ENCODE results near the gene C1QBP. TPM values are rescaled to one million over a fixed set of nuclear protein-coding genes. Genes with fewer than 3 reads are reported as not detected.

The C1QBP gene
- total RNA-seq, 1 experiment from 2014 or later, result 308 TPM

- BruUV-seq (replicated peaks), result no TSS peak
- H3K27ac ChIP-seq (ENCODE audit: low read length), result no peak overlapping the region
These were observed 9.6 kb downstream of the C1QBP start for GRCh38 chr17:5429191-5429887.

GRCh38 chr17:5425826-5426225 is 13.1 kb downstream of the C1QBP start:
- intact Hi-C loops (cut with micrococcal nuclease), result no loop called here
- no TSS peak for BruUV-seq (replicated peaks)
- no peak for TF ChIP-seq EZH2phosphoT487 (IDR thresholded peaks at IDR 0.05; ENCODE audit: borderline replicate concordance, low read length)
- TF ChIP-seq CTCF (conservative IDR thresholded peaks at IDR 0.05; ENCODE audit: low read depth, low read length), result no peak
- no peak for TF ChIP-seq EZH2 (IDR thresholded peaks at IDR 0.05; ENCODE audit: low read length, unreplicated experiment)

More at GRCh38 chr17:5429191-5429887, 9.6 kb downstream of the C1QBP start:
- no peak for TF ChIP-seq CTCF (conservative IDR thresholded peaks at IDR 0.05; ENCODE audit: low read depth, low read length)
- no peak for TF ChIP-seq EZH2phosphoT487 (IDR thresholded peaks at IDR 0.05; ENCODE audit: borderline replicate concordance, low read length)
- no peak for TF ChIP-seq EZH2 (IDR thresholded peaks at IDR 0.05; ENCODE audit: low read length, unreplicated experiment)
- intact Hi-C loops (cut with micrococcal nuclease), result no loop called here
- H3K9me3 ChIP-seq (ENCODE audit: low read length), result no peaks in the 10 kb centered on the region
- no peak overlapping the region for H2AFZ ChIP-seq (ENCODE audit: low read length)
- no peaks in the 10 kb centered on the region for H3K4me1 ChIP-seq (ENCODE audit: insufficient read depth, low read length)
- H3K9ac ChIP-seq (ENCODE audit: low read length), result no peak overlapping the region
- peak; percentile 48; the same call in 1 of the 2 replicates for ATAC-seq
- H4K20me1 ChIP-seq (ENCODE audit: low read length), result no peaks in the 10 kb centered on the region
- peaks cover 4% of the 10 kb centered on the region for H3F3A ChIP-seq (ENCODE audit: low read length, unreplicated experiment)
- CTCF ChIA-PET, result no interaction called here
- POLR2A ChIA-PET (ENCODE audit: unreplicated experiment), result no interaction called here
- no peak overlapping the region for H3K4me3 ChIP-seq (ENCODE audit: low read length)
- no peaks in the 10 kb centered on the region for H3K79me2 ChIP-seq (ENCODE audit: low read length)
- DNase-seq, result no peak
- H3K4me2 ChIP-seq (ENCODE audit: low read length), result no peak overlapping the region
- H3K36me3 ChIP-seq (ENCODE audit: low read depth, low read length), result peaks cover 42% of the 10 kb centered on the region
- no peaks in the 10 kb centered on the region for H3K9me2 ChIP-seq (replicated peaks; ENCODE audit: low read length)
- H3K27me3 ChIP-seq (ENCODE audit: low read length), result no peaks in the 10 kb centered on the region

GRCh38 chr17:5424909-5425308 is 14.0 kb downstream of the C1QBP start:
- Histone ChIP-seq H3K4me2 (ENCODE audit: low read length) (no peak overlapping the region), H3K9me2 (replicated peaks; ENCODE audit: low read length) (no peaks in the 10 kb centered on the region), H3K9me3 (ENCODE audit: low read length) (no peaks in the 10 kb centered on the region), H4K20me1 (ENCODE audit: low read length) (no peaks in the 10 kb centered on the region), H3K79me2 (ENCODE audit: low read length) (peaks cover 24% of the 10 kb centered on the region), H3K27me3 (ENCODE audit: low read length) (no peaks in the 10 kb centered on the region), H3K4me1 (ENCODE audit: insufficient read depth, low read length) (peaks cover 20% of the 10 kb centered on the region), H3K9ac (ENCODE audit: low read length) (no peak overlapping the region), H2AFZ (ENCODE audit: low read length) (no peak overlapping the region), H3F3A (ENCODE audit: low read length, unreplicated experiment) (no peaks in the 10 kb centered on the region), H3K27ac (ENCODE audit: low read length) (no peak overlapping the region), H3K36me3 (ENCODE audit: low read depth, low read length) (peaks cover 23% of the 10 kb centered on the region), H3K4me3 (ENCODE audit: low read length) (no peak overlapping the region)
- TF ChIP-seq EZH2phosphoT487 (IDR thresholded peaks at IDR 0.05; ENCODE audit: borderline replicate concordance, low read length) (no peak), CTCF (conservative IDR thresholded peaks at IDR 0.05; ENCODE audit: low read depth, low read length) (no peak), EZH2 (IDR thresholded peaks at IDR 0.05; ENCODE audit: low read length, unreplicated experiment) (no peak)
- CTCF ChIA-PET, result interaction anchor here (1.3 kb wide), 1 partner anchor 14 kb away, joined by 8 read pairs; the partner anchor contains the start of gene C1QBP
- DNase-seq, result no peak
- ATAC-seq, result no peak
- POLR2A ChIA-PET (ENCODE audit: unreplicated experiment), result no interaction called here
- no TSS peak for BruUV-seq (replicated peaks)
- intact Hi-C loops (cut with micrococcal nuclease), result no loop called here

More at GRCh38 chr17:5425826-5426225, 13.1 kb downstream of the C1QBP start:
- no peak overlapping the region for H3K9ac ChIP-seq (ENCODE audit: low read length)
- ATAC-seq, result no peak
- H4K20me1 ChIP-seq (ENCODE audit: low read length), result no peaks in the 10 kb centered on the region
- H3F3A ChIP-seq (ENCODE audit: low read length, unreplicated experiment), result no peaks in the 10 kb centered on the region
- peaks cover 18% of the 10 kb centered on the region for H3K4me1 ChIP-seq (ENCODE audit: insufficient read depth, low read length)
- ChIA-PET POLR2A (ENCODE audit: unreplicated experiment) (no interaction called here), CTCF (no interaction called here)
- no peaks in the 10 kb centered on the region for H3K9me3 ChIP-seq (ENCODE audit: low read length)
- H3K27ac ChIP-seq (ENCODE audit: low read length), result no peak overlapping the region
- peaks cover 23% of the 10 kb centered on the region for H3K36me3 ChIP-seq (ENCODE audit: low read depth, low read length)
- no peaks in the 10 kb centered on the region for H3K27me3 ChIP-seq (ENCODE audit: low read length)
- H3K4me3 ChIP-seq (ENCODE audit: low read length), result no peak overlapping the region
- peaks cover 16% of the 10 kb centered on the region for H3K79me2 ChIP-seq (ENCODE audit: low read length)
- H2AFZ ChIP-seq (ENCODE audit: low read length), result no peak overlapping the region
- no peak overlapping the region for H3K4me2 ChIP-seq (ENCODE audit: low read length)
- no peaks in the 10 kb centered on the region for H3K9me2 ChIP-seq (replicated peaks; ENCODE audit: low read length)
- DNase-seq, result no peak
